GM23338 (cell line): ENCODE results near the gene CD83. TPM values are rescaled to one million over a fixed set of nuclear protein-coding genes. Genes with fewer than 3 reads are reported as not detected.
"Not testable (repeated sequence)": the region's sequence is repeated elsewhere in the genome, so short reads cannot be mapped to it uniquely, and the experiment has no call there.

Experiments
- ATAC-seq: fragments of 200-7000 bp; cut with Tn5 transposase; 3 replicates; pipeline ENCODE4 v1.9.1; 2020
- DNase-seq: peaks from one replicate; pipeline ENCODE4 v3.0.0-alpha.2; 2015; ENCODE audit warnings: low spot score
- H2AFZ ChIP-seq: fragments of 200-600 bp; sonication (generic); 2 replicates; pipeline ENCODE4 v1.8.0; 2016; ENCODE audit warnings: antibody characterized with exemption, mild to moderate bottlenecking, moderate library complexity
- H3F3A ChIP-seq: fragments of 200-600 bp; sonication (generic); replicated peaks from 2 replicates; pipeline ENCODE4 v1.8.0; 2017; ENCODE audit warnings: antibody characterized with exemption, mixed run types, low read depth
- H3K27ac ChIP-seq: fragments of 200-600 bp; sonication (generic); 2 replicates; pipeline ENCODE4 v1.6.1; 2016; ENCODE audit warnings: low read depth
- H3K27me3 ChIP-seq: fragments of 200-600 bp; sonication (generic); 2 replicates; pipeline ENCODE4 v1.8.0; 2016; ENCODE audit warnings: mild to moderate bottlenecking, mixed run types, moderate library complexity; ENCODE audit not compliant: insufficient read depth
- H3K36me3 ChIP-seq: fragments of 200-600 bp; sonication (generic); 2 replicates; pipeline ENCODE4 v1.8.0; 2016; ENCODE audit warnings: mild to moderate bottlenecking; ENCODE audit not compliant: insufficient read depth
- H3K4me1 ChIP-seq: fragments of 200-600 bp; sonication (generic); 2 replicates; pipeline ENCODE4 v1.8.0; 2016; ENCODE audit warnings: mild to moderate bottlenecking, moderate library complexity; ENCODE audit not compliant: insufficient read depth
- H3K4me2 ChIP-seq: fragments of 200-600 bp; sonication (generic); 2 replicates; pipeline ENCODE4 v1.7.1; 2017; ENCODE audit warnings: mixed run types
- H3K4me3 ChIP-seq: fragments of 200-600 bp; sonication (generic); 2 replicates; pipeline ENCODE4 v1.6.1; 2016; ENCODE audit warnings: mixed run types
- H3K79me2 ChIP-seq: fragments of 200-600 bp; sonication (generic); replicated peaks from 2 replicates; pipeline ENCODE4 v1.8.0; 2017; ENCODE audit warnings: mild to moderate bottlenecking; ENCODE audit not compliant: insufficient read depth
- H3K9me2 ChIP-seq: fragments of 200-600 bp; sonication (generic); 2 replicates; pipeline ENCODE4 v1.8.0; 2017; ENCODE audit not compliant: insufficient read depth
- H4K20me1 ChIP-seq: fragments of 200-600 bp; sonication (generic); replicated peaks from 2 replicates; pipeline ENCODE4 v1.8.0; 2017; ENCODE audit warnings: mild to moderate bottlenecking; ENCODE audit not compliant: insufficient read depth
- H3K27ac Mint-ChIP-seq: 2 replicates; pipeline ENCODE4 v1.8.0; 2020; ENCODE audit warnings: inconsistent platforms, mild to moderate bottlenecking, moderate library complexity, mixed read lengths
- H3K27me3 Mint-ChIP-seq: 3 replicates; pipeline ENCODE4 v1.8.0; 2022; ENCODE audit warnings: low read depth, mild to moderate bottlenecking, moderate library complexity, mixed read lengths, inconsistent platforms; ENCODE audit not compliant: insufficient read depth, poor library complexity
- H3K36me3 Mint-ChIP-seq: 3 replicates; pipeline ENCODE4 v1.8.0; 2021; ENCODE audit warnings: low read depth, mild to moderate bottlenecking, inconsistent platforms, moderate library complexity, mixed read lengths
- H3K4me1 Mint-ChIP-seq: 3 replicates; pipeline ENCODE4 v1.8.0; 2020; ENCODE audit warnings: mild to moderate bottlenecking, inconsistent platforms, mixed read lengths
- H3K4me3 Mint-ChIP-seq: 3 replicates; pipeline ENCODE4 v1.8.0; 2021; ENCODE audit warnings: moderate library complexity, mild to moderate bottlenecking, inconsistent platforms, mixed read lengths
- H3K9me3 Mint-ChIP-seq: 3 replicates; pipeline ENCODE4 v1.8.0; 2020; ENCODE audit warnings: moderate library complexity, mild to moderate bottlenecking, inconsistent platforms, mixed read lengths
- CTCF ChIP-seq, 2 experiments: fragments of 200-600 bp in 1 of 2; sonication (generic) in 1 of 2; conservative IDR thresholded peaks; 2 replicates each; pipeline versions ENCODE4 v1.5.1 to v1.6.1; 2016 to 2017; ENCODE audit warnings: antibody characterized with exemption in 2 of 2, low read depth in 2 of 2, mild to moderate bottlenecking in 2 of 2, moderate library complexity in 1 of 2
- STAT1 ChIP-seq: IDR thresholded peaks from one replicate; pipeline ENCODE4 v1.6.1; 2016; ENCODE audit warnings: antibody characterized with exemption; ENCODE audit not compliant: unreplicated experiment
- ZNF462 ChIP-seq: fragments of 250-450 bp; sonication (Bioruptor Pico); IDR thresholded peaks from 2 replicates; pipeline ENCODE4 v1.5.0; 2020; ENCODE audit warnings: mild to moderate bottlenecking, moderate library complexity
- polyA plus RNA-seq: library from polyadenylated mRNA; unstranded; fragments of >200 nt; fragmentation: Nextera tagmentation; extraction: Ambion mirVana; gene quantifications from 2 replicates; pipeline ENCODE4 v1.2.1, GENCODE V29; 2016
- total RNA-seq: library from RNA; depleted of rRNA; stranded (reverse); fragments of >200 nt; shearing (Covaris generic); gene quantifications from 2 replicates; pipeline ENCODE4 v1.2.3, GENCODE V29; 2014

The CD83 gene
- total and polyA plus RNA-seq, 2 experiments from 2014 or later = 8.1 to 13.2 TPM

GRCh38 chr6:14073561-14074354 lies 43.8 kb upstream of the CD83 start:
- H2AFZ ChIP-seq = peak overlapping the region; percentile 47; the same call in 1 of the 2 replicates
- H3K4me2 ChIP-seq, H3K4me3 ChIP-seq, H3K27ac Mint-ChIP-seq, H4K20me1 ChIP-seq, DNase-seq, H3K9me2 ChIP-seq, H3K79me2 ChIP-seq, H3K4me1 Mint-ChIP-seq, H3F3A ChIP-seq, H3K27me3 ChIP-seq, H3K9me3 Mint-ChIP-seq, H3K27me3 Mint-ChIP-seq, H3K36me3 ChIP-seq, H3K27ac ChIP-seq, H3K36me3 Mint-ChIP-seq, ATAC-seq, H3K4me1 ChIP-seq, H3K4me3 Mint-ChIP-seq: not testable (repeated sequence)

GRCh38 chr6:14074476-14075094 lies 43.0 kb upstream of the CD83 start:
- no peaks in the 10 kb centered on the region for H3K27me3 ChIP-seq
- Mint-ChIP-seq H3K4me3 (no peak overlapping the region), H3K27me3 (no peaks in the 10 kb centered on the region), H3K27ac (no peak overlapping the region), H3K4me1 (peaks cover 3% of the 10 kb centered on the region), H3K9me3 (no peaks in the 10 kb centered on the region), H3K36me3 (no peaks in the 10 kb centered on the region)
- no peak overlapping the region for H3K27ac ChIP-seq
- H3K4me2 ChIP-seq = no peak overlapping the region
- H4K20me1 ChIP-seq = no peaks in the 10 kb centered on the region
- no peak overlapping the region for H3K4me3 ChIP-seq
- no peaks in the 10 kb centered on the region for H3K36me3 ChIP-seq
- no peaks in the 10 kb centered on the region for H3F3A ChIP-seq
- peak overlapping the region; percentile 76; the same call in 1 of the 2 replicates for H2AFZ ChIP-seq
- no peaks in the 10 kb centered on the region for H3K4me1 ChIP-seq
- H3K79me2 ChIP-seq = no peaks in the 10 kb centered on the region
- no peak for ATAC-seq
- TF ChIP-seq STAT1 (no peak), CTCF (conservative IDR thresholded peaks at IDR 0.05; ENCODE audit: low read depth in 2 of 2) (no peak), ZNF462 (CRISPR knock-in tag) (no peak)
- no peak for DNase-seq
- peaks cover 4% of the 10 kb centered on the region; the same call in 1 of the 2 replicates for H3K9me2 ChIP-seq
